Activated CD4-positive, CD25-positive, alpha-beta regulatory T cell treated with anti-CD3 and anti-CD28 coated beads, Interleukin-2, amount 50 U/mL, for 72 hours (primary cell): ENCODE results near the gene S1PR5.
A peak's percentile ranks its signal among the peaks of the same experiment; 100 is the strongest.
"Not testable (repeated sequence)": the region's sequence is repeated elsewhere in the genome, so short reads cannot be mapped to it uniquely, and the experiment has no call there.

Source experiments
- DNase-seq: peaks from one replicate; pipeline ENCODE4 v3.0.0; 2021

S1PR5 gene

DNA sequence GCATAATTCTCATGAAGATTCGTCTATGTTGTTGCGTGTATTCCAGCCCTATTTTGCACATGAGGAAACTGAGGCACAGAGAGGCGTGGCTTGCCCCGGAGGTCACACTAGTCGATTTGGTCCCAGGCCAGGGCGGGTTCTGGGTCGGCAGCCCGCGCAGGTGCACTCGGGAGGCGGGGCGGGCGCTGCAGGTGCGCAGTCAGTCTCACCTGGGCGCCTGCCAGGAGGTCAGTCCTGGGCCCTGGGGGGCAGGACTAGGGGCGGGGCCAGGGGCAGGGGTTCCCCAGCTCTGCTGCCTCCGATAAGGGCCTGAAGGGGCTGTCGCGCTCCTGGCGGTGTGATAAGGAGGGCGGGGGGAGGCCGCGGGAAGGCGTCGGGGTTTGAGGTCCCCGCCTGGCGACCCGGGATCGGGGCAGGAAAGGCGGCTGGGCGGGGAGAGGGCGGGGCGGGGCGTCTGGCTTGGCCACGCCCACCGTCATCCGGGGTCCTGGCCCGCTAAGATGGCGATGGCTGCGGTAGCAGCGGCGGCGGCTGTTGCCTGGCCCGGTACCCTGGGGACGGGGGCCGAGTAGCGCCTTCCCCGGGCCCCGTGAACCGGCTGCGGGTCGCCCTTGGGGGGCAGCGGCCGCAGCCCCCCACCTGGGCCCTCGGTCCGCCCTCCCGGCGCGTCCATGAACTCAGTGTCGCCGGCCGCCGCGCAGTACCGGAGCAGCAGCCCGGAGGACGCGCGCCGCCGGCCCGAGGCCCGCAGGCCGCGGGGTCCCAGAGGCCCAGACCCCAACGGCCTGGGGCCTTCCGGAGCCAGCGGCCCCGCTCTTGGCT, 26.4 kb upstream of the S1PR5 start, which contains the start of gene ATG4D:
Gene ATG4D (plus strand): TSS at position 485 of the 822 bp plus-strand sequence. CDS start 187 bp downstream, at position 672.
- DNase-seq: peak; percentile 82

DNA sequence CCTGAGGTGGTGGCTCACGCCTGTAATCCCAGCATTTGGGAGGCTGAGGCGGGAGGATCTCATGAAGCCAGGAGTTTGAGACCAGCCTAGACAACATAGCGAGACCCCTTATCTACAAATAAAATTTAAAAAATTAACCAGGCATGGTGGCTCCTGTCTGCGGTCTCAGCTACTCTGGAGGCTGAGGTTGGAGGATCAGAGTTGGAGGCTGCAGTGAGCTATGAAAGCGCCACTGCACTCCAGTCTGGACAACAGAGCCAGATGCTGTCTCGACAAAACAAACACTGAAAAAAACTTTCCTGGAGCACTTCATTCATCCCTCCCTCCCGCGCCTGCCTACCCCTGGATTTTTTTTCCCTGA, 25.8 kb upstream of the S1PR5 start:
- no peak for DNase-seq

- DNase-seq: not testable (repeated sequence)
Measured at GRCh38 chr19:10539016-10539415, 21.8 kb upstream of the S1PR5 start.

DNA sequence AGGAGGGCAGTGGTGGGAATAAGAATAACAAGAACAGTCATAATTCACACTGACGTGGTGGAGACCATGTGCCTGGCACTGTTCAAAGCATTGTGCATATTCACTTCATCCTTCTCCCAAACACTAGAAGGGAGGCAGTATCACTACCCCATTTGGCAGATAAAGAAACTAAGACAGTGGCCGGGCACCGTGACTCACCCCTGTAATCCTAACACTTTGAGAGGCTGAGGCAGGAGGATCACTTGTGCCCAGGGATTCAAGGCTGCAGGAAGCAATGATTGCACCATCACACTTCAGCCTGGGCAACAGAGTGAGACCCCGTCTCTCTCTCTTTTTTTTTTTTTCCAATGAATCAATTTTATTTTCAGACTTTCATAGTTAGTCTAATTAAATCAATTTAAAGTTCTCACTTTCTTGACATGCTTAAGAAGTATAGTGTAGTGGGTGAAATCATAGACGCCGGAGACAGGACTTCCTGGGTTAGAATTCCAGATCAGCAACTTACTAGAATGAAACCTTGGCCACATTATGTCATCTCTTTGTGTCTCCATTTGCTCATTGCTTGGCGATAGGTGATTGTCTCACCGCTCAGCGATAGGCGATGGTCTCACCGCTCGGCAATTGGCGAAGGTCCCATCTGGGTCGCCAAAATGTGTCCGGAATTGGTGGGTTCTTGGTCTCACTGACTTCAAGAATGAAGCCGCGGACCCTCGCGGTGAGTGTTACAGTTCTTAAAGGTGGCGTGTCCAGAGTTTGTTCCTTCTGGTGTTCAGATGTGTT, 21.1 kb upstream of the S1PR5 start:
- DNase-seq: no peak

- DNase-seq: no peak
Measured at GRCh38 chr19:10537668-10538067, 20.4 kb upstream of the S1PR5 start.

DNA sequence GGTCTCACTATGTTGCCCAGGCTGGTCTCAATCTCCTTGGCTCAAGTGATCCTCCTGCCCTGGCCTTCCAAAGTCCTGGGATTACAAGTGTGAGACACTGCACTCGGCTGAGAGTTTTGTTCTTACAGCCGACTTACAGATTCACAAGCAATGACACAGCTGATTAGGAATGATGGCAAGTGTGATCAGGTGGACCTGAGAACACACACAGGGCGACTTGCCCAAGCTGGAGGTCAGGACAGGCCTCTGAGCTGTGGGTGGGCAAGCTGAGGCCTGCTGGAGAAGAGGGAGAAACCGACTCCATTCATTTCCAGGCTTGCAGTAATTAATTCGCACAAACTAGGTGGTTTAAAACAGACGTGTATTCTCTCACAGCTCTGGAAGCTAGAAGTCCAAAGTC, 18.4 kb upstream of the S1PR5 start:
- DNase-seq: no peak

DNA sequence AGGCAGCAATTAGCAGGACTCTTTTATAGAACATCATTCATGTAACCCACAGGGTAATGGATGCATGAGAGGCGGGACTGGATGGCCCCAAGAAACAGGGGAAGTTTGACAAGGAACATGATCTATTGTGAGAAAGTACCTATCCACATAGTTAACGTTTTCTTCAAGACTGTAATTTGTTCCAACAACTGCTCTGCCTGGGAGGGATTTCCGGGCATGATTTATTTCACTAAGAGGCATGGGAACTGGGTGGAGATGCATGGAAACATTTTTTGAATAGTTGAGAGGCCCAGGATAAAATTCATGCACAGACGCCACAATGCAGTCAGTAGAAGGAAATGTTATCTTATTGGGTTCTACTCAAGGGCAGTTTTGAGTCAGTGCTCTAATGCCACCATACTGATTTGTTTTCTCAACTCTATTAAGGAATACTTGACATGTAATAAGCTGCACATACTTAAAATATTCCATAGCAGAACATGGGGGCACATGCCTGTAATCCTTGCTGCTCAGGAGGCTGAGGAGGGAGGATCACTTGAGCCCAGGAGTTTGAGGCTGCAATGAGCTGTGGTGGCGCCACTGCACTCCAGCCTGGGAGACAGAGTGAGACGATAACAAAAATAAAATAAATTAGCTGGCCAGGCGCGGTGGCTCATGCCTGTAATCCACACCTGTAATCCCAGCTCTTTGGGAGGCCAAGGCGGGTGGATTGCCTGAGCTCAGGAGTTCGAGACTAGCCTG, 16.6 kb upstream of the S1PR5 start:
- DNase-seq: no peak

GRCh38 chr19:10532457-10532856, 15.2 kb upstream of the S1PR5 start:
- DNase-seq: no peak

- not testable (repeated sequence) for DNase-seq
Measured at GRCh38 chr19:10526887-10527286, 9.6 kb upstream of the S1PR5 start.

- DNase-seq: no peak
Measured at GRCh38 chr19:10525636-10526035, 8.4 kb upstream of the S1PR5 start.

GRCh38 chr19:10523135-10523636, 5.9 kb upstream of the S1PR5 start:
- no peak for DNase-seq

DNA sequence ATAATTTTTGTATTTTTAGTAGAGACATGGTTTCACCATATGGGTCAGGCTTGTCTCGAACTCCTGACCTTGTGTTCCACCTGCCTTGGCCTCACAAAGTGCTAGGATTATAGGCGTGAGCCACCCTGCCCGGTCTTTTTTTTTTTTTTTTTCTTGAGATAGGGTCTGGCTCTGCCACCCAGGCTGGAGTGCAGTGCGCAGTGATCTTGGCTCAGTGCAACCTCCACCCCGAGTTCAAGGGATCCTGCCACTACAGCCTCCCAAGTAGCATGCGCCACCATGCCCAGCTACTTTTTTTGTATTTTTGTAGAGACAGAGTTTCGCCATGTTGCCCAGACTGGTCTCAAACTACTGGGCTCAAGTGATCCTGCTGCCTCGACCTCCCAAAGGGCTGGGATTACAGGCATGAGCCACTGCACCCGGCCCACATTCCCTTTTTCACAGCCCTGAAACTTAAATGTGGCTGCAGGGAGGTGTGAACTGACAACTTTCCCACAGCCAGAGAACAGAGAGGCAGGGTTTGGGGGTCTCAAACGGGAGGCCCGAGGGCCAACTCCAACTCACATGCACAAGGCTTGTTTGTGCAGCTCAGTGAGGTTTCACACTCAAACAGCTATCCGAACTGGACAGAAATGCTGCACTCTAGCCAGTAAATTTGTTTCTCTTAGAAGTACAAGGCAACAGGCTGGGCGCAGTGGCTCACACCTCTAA, 4.4 kb upstream of the S1PR5 start:
- DNase-seq: no peak

DNA sequence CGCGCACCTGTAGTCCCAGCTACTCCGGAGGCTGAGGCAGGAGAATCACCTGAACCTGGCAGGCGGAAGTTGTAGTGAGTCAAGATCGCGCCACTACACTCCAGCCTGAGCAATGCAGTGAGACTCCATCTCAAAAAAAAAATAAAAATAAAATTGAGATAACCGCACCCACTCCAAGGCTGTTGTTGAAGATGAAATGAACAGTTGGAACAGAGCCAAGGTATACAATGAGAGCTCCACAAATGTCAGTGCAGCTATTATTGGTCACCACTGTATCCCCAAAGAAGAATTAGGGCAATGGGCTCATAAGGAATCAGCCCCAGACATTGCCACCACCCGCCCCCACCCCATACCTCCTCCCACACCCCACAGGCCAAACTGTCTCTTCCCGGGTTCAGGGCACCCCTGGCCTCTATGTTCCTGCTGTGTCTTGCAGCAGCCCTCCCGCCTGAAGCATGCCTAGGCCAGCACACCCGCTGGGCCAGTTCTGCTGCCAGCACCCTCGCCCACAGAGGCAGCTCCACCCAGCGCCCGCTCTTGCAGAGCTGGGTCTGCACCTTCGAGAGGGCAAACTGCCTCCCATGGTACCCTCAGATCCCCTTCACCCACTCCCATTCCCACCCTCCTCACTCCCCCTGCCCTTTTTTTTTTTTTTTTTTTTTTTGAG, 3.5 kb upstream of the S1PR5 start:
- no peak for DNase-seq

DNA sequence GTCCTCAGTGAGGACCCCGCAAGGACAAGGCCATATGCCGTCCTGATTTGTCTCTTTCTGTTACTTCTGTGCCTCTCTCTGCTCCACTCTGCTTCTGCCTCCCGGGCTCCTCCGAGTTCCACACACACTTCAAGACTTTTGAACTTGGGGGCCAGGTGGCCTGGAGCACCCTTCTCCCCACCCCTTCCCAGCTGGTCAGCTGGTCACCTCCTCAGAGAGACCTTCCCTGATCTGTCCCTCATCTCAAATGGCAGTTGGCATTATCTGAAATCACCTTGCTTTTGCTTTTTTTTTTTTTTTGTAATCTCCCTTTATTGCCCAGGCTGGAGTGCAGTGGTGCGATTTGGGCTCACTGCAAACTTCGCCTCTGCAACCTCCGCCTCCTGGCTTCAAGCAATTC, 2.2 kb upstream of the S1PR5 start:
- no peak for DNase-seq

GRCh38 chr19:10518444-10519361, 1.5 kb upstream of the S1PR5 start:
- DNase-seq: no peak

GRCh38 chr19:10517760-10518443, 655 bp upstream of the S1PR5 start:
- DNase-seq: no peak

GRCh38 chr19:10516671-10517286, 468 bp downstream of the S1PR5 start:
- DNase-seq: no peak

DNA sequence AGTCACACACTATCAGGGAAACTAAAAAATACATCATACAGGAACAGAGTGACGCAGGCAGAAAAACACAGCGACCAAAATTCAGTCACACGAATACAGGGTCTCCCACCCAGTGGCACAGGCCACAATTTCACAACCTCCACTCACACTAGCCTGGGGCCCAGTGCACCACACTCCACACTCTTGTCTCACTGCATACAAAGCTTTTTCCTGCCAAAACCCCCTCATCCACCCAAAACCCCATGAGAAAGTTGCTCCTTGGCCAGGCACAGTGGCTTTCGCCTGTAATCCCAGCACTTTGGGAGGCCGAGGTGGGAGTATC, 1.2 kb downstream of the S1PR5 start:
- no peak for DNase-seq

GRCh38 chr19:10514211-10515145, 2.8 kb downstream of the S1PR5 start:
- no peak for DNase-seq
